PFSK-1 (cell line): Measurements from ENCODE around the gene MCM8.

Experiments used
- FOXP2 ChIP-seq: optimal IDR thresholded peaks from 2 replicates; pipeline ENCODE3; 2011; ENCODE audit warnings: borderline replicate concordance, control low read depth, inconsistent platforms; ENCODE audit not compliant: insufficient read depth; ENCODE audit errors: extremely low read length, extremely low read depth
- POLR2AphosphoS5 ChIP-seq: IDR thresholded peaks from 2 replicates; pipeline ENCODE4 v1.6.1; 2012; ENCODE audit warnings: low read depth, mild to moderate bottlenecking, control low read depth, low read length, moderate library complexity
- REST ChIP-seq, 2 experiments: IDR thresholded peaks; 2 replicates each; pipeline versions ENCODE4 v1.6.1 to v1.8.0; 2011 to 2012; ENCODE audit warnings: low read depth in 2 of 2, low read length in 2 of 2, control low read depth in 1 of 2, inconsistent platforms in 1 of 2, mild to moderate bottlenecking in 1 of 2, moderate library complexity in 1 of 2; ENCODE audit not compliant: insufficient read depth in 1 of 2
- SIN3A ChIP-seq: IDR thresholded peaks from 2 replicates; pipeline ENCODE4 v1.6.1; 2012; ENCODE audit warnings: mild to moderate bottlenecking, low read length, moderate library complexity, borderline replicate concordance; ENCODE audit not compliant: insufficient read depth
- TAF1 ChIP-seq: IDR thresholded peaks from 2 replicates; pipeline ENCODE4 v1.6.1; 2012; ENCODE audit warnings: low read length, control low read depth, borderline replicate concordance; ENCODE audit not compliant: insufficient read depth

GRCh38 chr20:5935384-5935783 is 15.1 kb upstream of the MCM8 start:
- no peak for TF ChIP-seq TAF1
- TF ChIP-seq REST (IDR thresholded peaks at IDR 0.05; ENCODE audit: insufficient read depth in 1 of 2, low read depth in 2 of 2, low read length in 2 of 2), result no peak
- TF ChIP-seq POLR2AphosphoS5, result no peak
- TF ChIP-seq SIN3A, result no peak
- TF ChIP-seq FOXP2, result no peak
